ENCODE results near the gene COL23A1.

GRCh38 chr5:178490935-178491652 lies 99.1 kb downstream of the COL23A1 start:
- TF ChIP-seq, protein P1, sequence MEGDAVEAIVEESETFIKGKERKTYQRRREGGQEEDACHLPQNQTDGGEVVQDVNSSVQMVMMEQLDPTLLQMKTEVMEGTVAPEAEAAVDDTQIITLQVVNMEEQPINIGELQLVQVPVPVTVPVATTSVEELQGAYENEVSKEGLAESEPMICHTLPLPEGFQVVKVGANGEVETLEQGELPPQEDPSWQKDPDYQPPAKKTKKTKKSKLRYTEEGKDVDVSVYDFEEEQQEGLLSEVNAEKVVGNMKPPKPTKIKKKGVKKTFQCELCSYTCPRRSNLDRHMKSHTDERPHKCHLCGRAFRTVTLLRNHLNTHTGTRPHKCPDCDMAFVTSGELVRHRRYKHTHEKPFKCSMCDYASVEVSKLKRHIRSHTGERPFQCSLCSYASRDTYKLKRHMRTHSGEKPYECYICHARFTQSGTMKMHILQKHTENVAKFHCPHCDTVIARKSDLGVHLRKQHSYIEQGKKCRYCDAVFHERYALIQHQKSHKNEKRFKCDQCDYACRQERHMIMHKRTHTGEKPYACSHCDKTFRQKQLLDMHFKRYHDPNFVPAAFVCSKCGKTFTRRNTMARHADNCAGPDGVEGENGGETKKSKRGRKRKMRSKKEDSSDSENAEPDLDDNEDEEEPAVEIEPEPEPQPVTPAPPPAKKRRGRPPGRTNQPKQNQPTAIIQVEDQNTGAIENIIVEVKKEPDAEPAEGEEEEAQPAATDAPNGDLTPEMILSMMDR (IDR thresholded peaks at IDR 0.05; ENCODE audit: low read length): no peak
- no peak for TF ChIP-seq EZH2phosphoT487 (IDR thresholded peaks at IDR 0.05; ENCODE audit: low read length)

All from MM.1S (cell line).